ENCODE measurements around the gene STK16.
A peak's percentile ranks its signal among the peaks of the same experiment; 100 is the strongest.

Gene STK16

GRCh38 chr2:219291394-219291793, 46.1 kb downstream of the STK16 start:
- Histone ChIP-seq H3K9me3 (ENCODE audit: control insufficient read depth, insufficient read depth, low read length) (no peaks in the 10 kb centered on the region; the same call in 1 of the 2 replicates), H3K4me3 (ENCODE audit: low read depth, low read length) (no peak overlapping the region), H3K9ac (ENCODE audit: low read depth, low read length) (no peak overlapping the region), H3K27me3 (ENCODE audit: control insufficient read depth, insufficient read depth, low read length) (peaks cover 20% of the 10 kb centered on the region), H3K4me1 (ENCODE audit: control insufficient read depth, insufficient read depth, low read length) (peaks cover 4% of the 10 kb centered on the region; the same call in 1 of the 2 replicates), H3K27ac (ENCODE audit: low read depth, low read length) (no peak overlapping the region), H3K36me3 (ENCODE audit: control insufficient read depth, insufficient read depth, low read length) (no peaks in the 10 kb centered on the region)

GRCh38 chr2:219291910-219292490, 46.7 kb downstream of the STK16 start:
- Histone ChIP-seq H3K4me3 (ENCODE audit: low read depth, low read length) (no peak overlapping the region), H3K4me1 (ENCODE audit: control insufficient read depth, insufficient read depth, low read length) (peaks cover 3% of the 10 kb centered on the region; the same call in 1 of the 2 replicates), H3K27me3 (ENCODE audit: control insufficient read depth, insufficient read depth, low read length) (peaks cover 20% of the 10 kb centered on the region), H3K36me3 (ENCODE audit: control insufficient read depth, insufficient read depth, low read length) (no peaks in the 10 kb centered on the region), H3K27ac (ENCODE audit: low read depth, low read length) (no peak overlapping the region), H3K9me3 (ENCODE audit: control insufficient read depth, insufficient read depth, low read length) (no peaks in the 10 kb centered on the region; the same call in 1 of the 2 replicates), H3K9ac (ENCODE audit: low read depth, low read length) (no peak overlapping the region)

- Histone ChIP-seq H3K9ac (ENCODE audit: low read depth, low read length) (no peak overlapping the region), H3K27me3 (ENCODE audit: control insufficient read depth, insufficient read depth, low read length) (peaks cover 20% of the 10 kb centered on the region)
Observed at GRCh38 chr2:219292616-219293015, 47.3 kb downstream of the STK16 start.

GRCh38 chr2:219293736-219294231, 48.5 kb downstream of the STK16 start:
- H3K36me3 ChIP-seq (ENCODE audit: control insufficient read depth, insufficient read depth, low read length), result no peaks in the 10 kb centered on the region
- peak overlapping the region; percentile 97 for H3K4me3 ChIP-seq (ENCODE audit: low read depth, low read length)
- peaks cover 20% of the 10 kb centered on the region for H3K27me3 ChIP-seq (ENCODE audit: control insufficient read depth, insufficient read depth, low read length)
- H3K9me3 ChIP-seq (ENCODE audit: control insufficient read depth, insufficient read depth, low read length), result no peaks in the 10 kb centered on the region; the same call in 1 of the 2 replicates
- H3K27ac ChIP-seq (ENCODE audit: low read depth, low read length), result no peak overlapping the region
- peaks cover 3% of the 10 kb centered on the region; the same call in 1 of the 2 replicates for H3K4me1 ChIP-seq (ENCODE audit: control insufficient read depth, insufficient read depth, low read length)
- H3K9ac ChIP-seq (ENCODE audit: low read depth, low read length), result no peak overlapping the region

More at GRCh38 chr2:219292616-219293015, 47.3 kb downstream of the STK16 start:
- H3K36me3 ChIP-seq (ENCODE audit: control insufficient read depth, insufficient read depth, low read length), result no peaks in the 10 kb centered on the region
- H3K27ac ChIP-seq (ENCODE audit: low read depth, low read length), result no peak overlapping the region
- no peak overlapping the region for H3K4me3 ChIP-seq (ENCODE audit: low read depth, low read length)
- H3K9me3 ChIP-seq (ENCODE audit: control insufficient read depth, insufficient read depth, low read length), result no peaks in the 10 kb centered on the region; the same call in 1 of the 2 replicates
- peaks cover 3% of the 10 kb centered on the region; the same call in 1 of the 2 replicates for H3K4me1 ChIP-seq (ENCODE audit: control insufficient read depth, insufficient read depth, low read length)

- Histone ChIP-seq H3K36me3 (ENCODE audit: control insufficient read depth, insufficient read depth, low read length) (no peaks in the 10 kb centered on the region), H3K4me3 (ENCODE audit: low read depth, low read length) (peak overlapping the region; percentile 97), H3K9ac (ENCODE audit: low read depth, low read length) (peak overlapping the region; percentile 85), H3K27ac (ENCODE audit: low read depth, low read length) (peak overlapping the region; percentile 16), H3K9me3 (ENCODE audit: control insufficient read depth, insufficient read depth, low read length) (no peaks in the 10 kb centered on the region; the same call in 1 of the 2 replicates), H3K27me3 (ENCODE audit: control insufficient read depth, insufficient read depth, low read length) (peaks cover 27% of the 10 kb centered on the region), H3K4me1 (ENCODE audit: control insufficient read depth, insufficient read depth, low read length) (peaks cover 6% of the 10 kb centered on the region)
Observed at GRCh38 chr2:219294356-219295351, 49.4 kb downstream of the STK16 start.

- Histone ChIP-seq H3K27me3 (ENCODE audit: control insufficient read depth, insufficient read depth, low read length) (peaks cover 27% of the 10 kb centered on the region), H3K27ac (ENCODE audit: low read depth, low read length) (no peak overlapping the region), H3K4me3 (ENCODE audit: low read depth, low read length) (no peak overlapping the region), H3K9ac (ENCODE audit: low read depth, low read length) (no peak overlapping the region), H3K36me3 (ENCODE audit: control insufficient read depth, insufficient read depth, low read length) (no peaks in the 10 kb centered on the region), H3K9me3 (ENCODE audit: control insufficient read depth, insufficient read depth, low read length) (no peaks in the 10 kb centered on the region; the same call in 1 of the 2 replicates), H3K4me1 (ENCODE audit: control insufficient read depth, insufficient read depth, low read length) (peaks cover 6% of the 10 kb centered on the region)
Observed at GRCh38 chr2:219296142-219296541, 50.9 kb downstream of the STK16 start.

GRCh38 chr2:219296631-219297391, 51.5 kb downstream of the STK16 start:
- Histone ChIP-seq H3K4me3 (ENCODE audit: low read depth, low read length) (no peak overlapping the region), H3K9me3 (ENCODE audit: control insufficient read depth, insufficient read depth, low read length) (no peaks in the 10 kb centered on the region; the same call in 1 of the 2 replicates), H3K27me3 (ENCODE audit: control insufficient read depth, insufficient read depth, low read length) (peaks cover 27% of the 10 kb centered on the region), H3K9ac (ENCODE audit: low read depth, low read length) (no peak overlapping the region), H3K4me1 (ENCODE audit: control insufficient read depth, insufficient read depth, low read length) (peaks cover 6% of the 10 kb centered on the region), H3K36me3 (ENCODE audit: control insufficient read depth, insufficient read depth, low read length) (no peaks in the 10 kb centered on the region), H3K27ac (ENCODE audit: low read depth, low read length) (no peak overlapping the region)

DNA sequence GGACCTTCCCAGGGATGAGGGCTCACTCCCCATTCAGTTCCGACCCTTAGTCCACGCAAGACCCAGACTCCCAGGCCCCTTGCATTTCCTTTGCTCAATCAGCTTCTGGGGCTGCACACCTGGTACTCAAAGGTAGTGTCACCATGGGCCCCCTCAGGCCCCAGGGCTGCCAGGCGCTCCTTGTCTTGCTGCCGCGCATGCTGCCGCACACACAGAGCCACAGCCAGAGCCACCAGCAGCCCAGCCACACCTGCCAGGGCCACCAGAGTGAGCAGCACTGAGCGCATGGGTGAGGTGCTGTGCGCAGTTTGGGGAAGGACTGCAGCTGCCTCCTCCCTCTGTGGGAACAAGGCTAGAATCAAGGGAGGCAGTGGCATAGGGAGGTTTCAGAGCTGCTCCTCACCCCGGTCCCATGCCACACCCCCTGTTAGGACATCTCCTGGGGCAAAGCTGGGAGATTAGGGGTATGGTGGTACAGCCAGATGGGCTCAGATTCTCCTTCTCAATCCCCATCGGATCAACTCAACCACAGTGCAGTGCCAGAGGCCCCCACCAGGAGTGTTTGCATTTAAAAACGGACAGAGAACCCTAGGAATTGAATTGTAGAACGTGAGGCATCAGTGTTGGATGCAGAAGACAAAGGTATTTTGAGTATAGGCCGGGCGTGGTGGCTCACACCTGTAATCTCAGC, 52.6 kb downstream of the STK16 start:
- H3K4me3 ChIP-seq (ENCODE audit: low read depth, low read length), result no peak overlapping the region
- H3K36me3 ChIP-seq (ENCODE audit: control insufficient read depth, insufficient read depth, low read length), result no peaks in the 10 kb centered on the region
- no peak overlapping the region for H3K9ac ChIP-seq (ENCODE audit: low read depth, low read length)
- H3K27ac ChIP-seq (ENCODE audit: low read depth, low read length), result no peak overlapping the region
- H3K4me1 ChIP-seq (ENCODE audit: control insufficient read depth, insufficient read depth, low read length), result peaks cover 6% of the 10 kb centered on the region
- no peaks in the 10 kb centered on the region for H3K9me3 ChIP-seq (ENCODE audit: control insufficient read depth, insufficient read depth, low read length)
- H3K27me3 ChIP-seq (ENCODE audit: control insufficient read depth, insufficient read depth, low read length), result peaks cover 27% of the 10 kb centered on the region

GRCh38 chr2:219298759-219299371, 53.6 kb downstream of the STK16 start:
- Histone ChIP-seq H3K9ac (ENCODE audit: low read depth, low read length) (no peak overlapping the region), H3K36me3 (ENCODE audit: control insufficient read depth, insufficient read depth, low read length) (no peaks in the 10 kb centered on the region), H3K27me3 (ENCODE audit: control insufficient read depth, insufficient read depth, low read length) (peaks cover 25% of the 10 kb centered on the region), H3K27ac (ENCODE audit: low read depth, low read length) (no peak overlapping the region), H3K9me3 (ENCODE audit: control insufficient read depth, insufficient read depth, low read length) (no peaks in the 10 kb centered on the region), H3K4me3 (ENCODE audit: low read depth, low read length) (no peak overlapping the region), H3K4me1 (ENCODE audit: control insufficient read depth, insufficient read depth, low read length) (peaks cover 6% of the 10 kb centered on the region)

DNA sequence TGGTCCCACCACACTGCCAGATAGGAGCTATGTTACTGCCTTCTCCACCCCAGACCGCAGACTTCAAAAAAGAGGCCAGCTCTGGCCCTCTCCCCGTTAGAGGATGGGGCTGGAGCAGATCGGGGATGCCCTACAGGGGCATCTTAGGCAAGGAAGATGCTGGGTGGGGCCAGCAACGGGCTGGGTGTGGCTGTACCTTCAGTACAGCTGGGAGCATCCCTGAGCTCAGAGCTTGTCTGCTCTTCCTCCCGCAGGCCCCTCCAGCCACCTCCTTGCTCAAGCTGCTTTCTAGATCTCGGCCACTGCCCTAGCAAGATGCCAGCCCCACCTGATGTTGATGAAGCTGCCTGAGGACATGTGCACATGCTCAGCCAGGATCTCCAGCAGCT, 54.1 kb downstream of the STK16 start:
- Histone ChIP-seq H3K36me3 (ENCODE audit: control insufficient read depth, insufficient read depth, low read length) (no peaks in the 10 kb centered on the region), H3K9ac (ENCODE audit: low read depth, low read length) (no peak overlapping the region), H3K9me3 (ENCODE audit: control insufficient read depth, insufficient read depth, low read length) (no peaks in the 10 kb centered on the region), H3K4me3 (ENCODE audit: low read depth, low read length) (no peak overlapping the region), H3K4me1 (ENCODE audit: control insufficient read depth, insufficient read depth, low read length) (peaks cover 6% of the 10 kb centered on the region), H3K27me3 (ENCODE audit: control insufficient read depth, insufficient read depth, low read length) (peaks cover 25% of the 10 kb centered on the region), H3K27ac (ENCODE audit: low read depth, low read length) (no peak overlapping the region)
